ENCODE measurements around the gene ENOX1.

ENOX1 gene

DNA sequence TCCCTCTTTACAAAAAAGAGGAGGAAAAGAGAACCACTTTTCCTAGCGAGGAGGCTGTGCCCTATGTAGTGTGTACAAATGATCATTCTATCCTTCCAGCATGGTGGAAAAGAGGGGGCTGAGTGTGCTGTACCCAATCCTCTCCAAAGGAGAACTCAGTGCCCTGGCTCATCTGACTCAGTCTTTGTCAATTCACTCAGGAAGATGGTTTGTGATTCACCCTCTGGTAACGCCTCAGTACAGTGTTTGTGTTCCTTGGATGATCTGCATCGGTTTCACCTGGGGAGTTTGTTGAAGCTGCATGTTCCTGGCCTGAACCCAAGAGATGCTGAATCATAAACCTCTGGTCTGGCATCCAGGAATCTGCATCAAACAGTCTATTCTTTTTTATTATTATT is 18.3 kb upstream of the ENOX1 start:
- no peak for TF ChIP-seq RARB (CRISPR knock-in tag; IDR thresholded peaks at IDR 0.05)
- TF ChIP-seq, protein P1, sequence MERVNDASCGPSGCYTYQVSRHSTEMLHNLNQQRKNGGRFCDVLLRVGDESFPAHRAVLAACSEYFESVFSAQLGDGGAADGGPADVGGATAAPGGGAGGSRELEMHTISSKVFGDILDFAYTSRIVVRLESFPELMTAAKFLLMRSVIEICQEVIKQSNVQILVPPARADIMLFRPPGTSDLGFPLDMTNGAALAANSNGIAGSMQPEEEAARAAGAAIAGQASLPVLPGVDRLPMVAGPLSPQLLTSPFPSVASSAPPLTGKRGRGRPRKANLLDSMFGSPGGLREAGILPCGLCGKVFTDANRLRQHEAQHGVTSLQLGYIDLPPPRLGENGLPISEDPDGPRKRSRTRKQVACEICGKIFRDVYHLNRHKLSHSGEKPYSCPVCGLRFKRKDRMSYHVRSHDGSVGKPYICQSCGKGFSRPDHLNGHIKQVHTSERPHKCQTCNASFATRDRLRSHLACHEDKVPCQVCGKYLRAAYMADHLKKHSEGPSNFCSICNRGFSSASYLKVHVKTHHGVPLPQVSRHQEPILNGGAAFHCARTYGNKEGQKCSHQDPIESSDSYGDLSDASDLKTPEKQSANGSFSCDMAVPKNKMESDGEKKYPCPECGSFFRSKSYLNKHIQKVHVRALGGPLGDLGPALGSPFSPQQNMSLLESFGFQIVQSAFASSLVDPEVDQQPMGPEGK (CRISPR knock-in tag; IDR thresholded peaks at IDR 0.05; ENCODE audit: borderline replicate concordance), result no peak
- peak; percentile 94 for ATAC-seq

DNA sequence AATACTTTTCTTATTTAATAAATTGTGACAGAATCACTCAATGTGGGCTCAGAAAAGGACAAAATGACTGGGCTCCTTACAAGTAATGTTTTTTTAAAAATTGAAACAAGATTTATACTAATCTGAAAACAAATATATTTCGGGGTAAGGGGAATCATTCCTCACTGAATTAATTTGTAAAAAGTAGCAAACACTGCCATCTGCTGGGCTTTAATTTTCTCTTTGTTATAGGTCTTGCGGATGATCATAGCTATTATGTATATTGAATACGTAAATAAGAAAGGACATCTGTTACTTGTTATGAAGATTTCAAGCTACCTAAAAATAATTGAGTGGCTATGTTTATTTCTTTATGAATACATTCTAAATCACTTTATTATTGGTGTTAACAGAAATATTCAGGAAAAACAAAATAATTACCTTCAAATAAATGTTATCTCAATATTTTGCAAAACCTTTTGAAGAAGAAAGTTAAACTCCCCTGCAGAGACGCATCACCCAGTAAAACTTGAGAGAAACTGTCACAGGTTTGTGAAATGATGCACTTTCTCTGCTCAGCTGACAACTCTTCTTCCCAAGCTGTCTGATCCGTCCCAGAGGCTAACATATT is 17.8 kb upstream of the ENOX1 start:
- no peak for TF ChIP-seq OSR1 (CRISPR knock-in tag; IDR thresholded peaks at IDR 0.05)
- TF ChIP-seq, protein P2, sequence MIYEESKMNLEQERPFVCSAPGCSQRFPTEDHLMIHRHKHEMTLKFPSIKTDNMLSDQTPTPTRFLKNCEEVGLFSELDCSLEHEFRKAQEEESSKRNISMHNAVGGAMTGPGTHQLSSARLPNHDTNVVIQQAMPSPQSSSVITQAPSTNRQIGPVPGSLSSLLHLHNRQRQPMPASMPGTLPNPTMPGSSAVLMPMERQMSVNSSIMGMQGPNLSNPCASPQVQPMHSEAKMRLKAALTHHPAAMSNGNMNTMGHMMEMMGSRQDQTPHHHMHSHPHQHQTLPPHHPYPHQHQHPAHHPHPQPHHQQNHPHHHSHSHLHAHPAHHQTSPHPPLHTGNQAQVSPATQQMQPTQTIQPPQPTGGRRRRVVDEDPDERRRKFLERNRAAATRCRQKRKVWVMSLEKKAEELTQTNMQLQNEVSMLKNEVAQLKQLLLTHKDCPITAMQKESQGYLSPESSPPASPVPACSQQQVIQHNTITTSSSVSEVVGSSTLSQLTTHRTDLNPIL (CRISPR knock-in tag; IDR thresholded peaks at IDR 0.05; ENCODE audit: low read depth), result no peak
- no peak for TF ChIP-seq ZNF8 (CRISPR knock-in tag; IDR thresholded peaks at IDR 0.05)
- TF ChIP-seq ZC3H10 (CRISPR knock-in tag; IDR thresholded peaks at IDR 0.05), result no peak
- TF ChIP-seq PPARA (CRISPR knock-in tag; IDR thresholded peaks at IDR 0.05; ENCODE audit: borderline replicate concordance), result no peak
- peak; percentile 87 for ATAC-seq

DNA sequence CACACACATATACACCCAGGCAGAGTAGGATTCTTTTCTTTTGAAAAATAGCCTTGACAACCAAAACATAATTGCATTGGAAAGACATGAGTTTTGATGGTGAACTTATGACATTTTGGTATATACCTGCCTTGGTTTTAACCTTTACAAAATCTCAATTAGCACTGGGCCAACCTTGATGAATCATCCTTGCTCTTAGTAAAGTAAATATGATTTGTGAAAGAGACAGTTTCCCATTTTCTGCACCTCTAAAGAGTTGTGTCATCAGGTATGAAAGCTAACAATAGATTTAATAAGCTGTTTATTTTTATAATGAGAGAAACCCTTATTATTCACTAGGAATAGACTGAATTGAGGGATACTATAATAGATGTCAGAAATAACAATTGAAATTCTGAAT is 15.7 kb upstream of the ENOX1 start:
- TF ChIP-seq ARNTL (CRISPR knock-in tag; IDR thresholded peaks at IDR 0.05; ENCODE audit: borderline replicate concordance, low read depth) (no peak), ZNF8 (CRISPR knock-in tag; IDR thresholded peaks at IDR 0.05) (no peak), ZC3H10 (CRISPR knock-in tag; IDR thresholded peaks at IDR 0.05) (no peak), OSR1 (CRISPR knock-in tag; IDR thresholded peaks at IDR 0.05) (no peak)
- TF ChIP-seq, protein P3, sequence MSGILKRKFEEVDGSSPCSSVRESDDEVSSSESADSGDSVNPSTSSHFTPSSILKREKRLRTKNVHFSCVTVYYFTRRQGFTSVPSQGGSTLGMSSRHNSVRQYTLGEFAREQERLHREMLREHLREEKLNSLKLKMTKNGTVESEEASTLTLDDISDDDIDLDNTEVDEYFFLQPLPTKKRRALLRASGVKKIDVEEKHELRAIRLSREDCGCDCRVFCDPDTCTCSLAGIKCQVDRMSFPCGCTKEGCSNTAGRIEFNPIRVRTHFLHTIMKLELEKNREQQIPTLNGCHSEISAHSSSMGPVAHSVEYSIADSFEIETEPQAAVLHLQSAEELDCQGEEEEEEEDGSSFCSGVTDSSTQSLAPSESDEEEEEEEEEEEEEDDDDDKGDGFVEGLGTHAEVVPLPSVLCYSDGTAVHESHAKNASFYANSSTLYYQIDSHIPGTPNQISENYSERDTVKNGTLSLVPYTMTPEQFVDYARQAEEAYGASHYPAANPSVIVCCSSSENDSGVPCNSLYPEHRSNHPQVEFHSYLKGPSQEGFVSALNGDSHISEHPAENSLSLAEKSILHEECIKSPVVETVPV (CRISPR knock-in tag; IDR thresholded peaks at IDR 0.05), result no peak
- ATAC-seq, result no peak

DNA sequence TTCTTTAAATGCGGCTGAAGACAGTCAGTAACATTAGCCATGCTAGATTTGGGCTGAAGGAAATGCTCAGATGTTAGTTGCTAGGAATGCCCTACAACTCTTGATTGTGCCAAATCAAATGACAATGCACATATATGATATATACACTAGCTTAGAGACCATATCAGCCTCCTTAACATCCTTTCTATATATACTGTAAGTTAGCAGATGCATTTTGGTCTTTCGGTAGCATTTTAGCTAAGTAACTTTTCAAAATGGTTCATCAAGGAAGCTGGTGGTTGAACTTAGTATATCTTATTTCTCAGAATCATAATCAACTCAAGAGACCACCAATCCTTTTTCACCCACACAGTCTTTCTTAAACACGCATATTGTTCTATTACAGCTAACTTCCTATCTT is 14.1 kb upstream of the ENOX1 start:
- ATAC-seq, result no peak
- no peak for TF ChIP-seq TOX (CRISPR knock-in tag; IDR thresholded peaks at IDR 0.05; ENCODE audit: borderline replicate concordance)
- TF ChIP-seq ZFP3 (CRISPR knock-in tag; IDR thresholded peaks at IDR 0.05), result no peak
- no peak for TF ChIP-seq ZNF70 (CRISPR knock-in tag; IDR thresholded peaks at IDR 0.05)
- TF ChIP-seq OSR1 (CRISPR knock-in tag; IDR thresholded peaks at IDR 0.05), result no peak
- no peak for TF ChIP-seq TCF4 (CRISPR knock-in tag; IDR thresholded peaks at IDR 0.05; ENCODE audit: borderline replicate concordance)
- TF ChIP-seq, protein P4, sequence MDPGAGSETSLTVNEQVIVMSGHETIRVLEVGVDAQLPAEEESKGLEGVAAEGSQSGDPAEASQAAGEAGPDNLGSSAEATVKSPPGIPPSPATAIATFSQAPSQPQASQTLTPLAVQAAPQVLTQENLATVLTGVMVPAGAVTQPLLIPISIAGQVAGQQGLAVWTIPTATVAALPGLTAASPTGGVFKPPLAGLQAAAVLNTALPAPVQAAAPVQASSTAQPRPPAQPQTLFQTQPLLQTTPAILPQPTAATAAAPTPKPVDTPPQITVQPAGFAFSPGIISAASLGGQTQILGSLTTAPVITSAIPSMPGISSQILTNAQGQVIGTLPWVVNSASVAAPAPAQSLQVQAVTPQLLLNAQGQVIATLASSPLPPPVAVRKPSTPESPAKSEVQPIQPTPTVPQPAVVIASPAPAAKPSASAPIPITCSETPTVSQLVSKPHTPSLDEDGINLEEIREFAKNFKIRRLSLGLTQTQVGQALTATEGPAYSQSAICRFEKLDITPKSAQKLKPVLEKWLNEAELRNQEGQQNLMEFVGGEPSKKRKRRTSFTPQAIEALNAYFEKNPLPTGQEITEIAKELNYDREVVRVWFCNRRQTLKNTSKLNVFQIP (CRISPR knock-in tag; IDR thresholded peaks at IDR 0.05; ENCODE audit: borderline replicate concordance, low read depth), result no peak
- TF ChIP-seq, protein P3 (CRISPR knock-in tag; IDR thresholded peaks at IDR 0.05), result no peak
- no peak for TF ChIP-seq ZC3H10 (CRISPR knock-in tag; IDR thresholded peaks at IDR 0.05)
- TF ChIP-seq PPARA (CRISPR knock-in tag; IDR thresholded peaks at IDR 0.05; ENCODE audit: borderline replicate concordance), result no peak
- TF ChIP-seq GLIS3 (CRISPR knock-in tag; IDR thresholded peaks at IDR 0.05), result no peak
- TF ChIP-seq BACH2 (CRISPR knock-in tag; IDR thresholded peaks at IDR 0.05; ENCODE audit: borderline replicate concordance), result no peak
- no peak for TF ChIP-seq ISL1 (CRISPR knock-in tag; IDR thresholded peaks at IDR 0.05)
- no peak for TF ChIP-seq ESRRG (CRISPR knock-in tag; IDR thresholded peaks at IDR 0.05)
- TF ChIP-seq, protein P1 (CRISPR knock-in tag; IDR thresholded peaks at IDR 0.05; ENCODE audit: borderline replicate concordance), result no peak
- no peak for TF ChIP-seq RARB (CRISPR knock-in tag; IDR thresholded peaks at IDR 0.05)
- TF ChIP-seq, protein P2 (CRISPR knock-in tag; IDR thresholded peaks at IDR 0.05; ENCODE audit: low read depth), result no peak
- no peak for TF ChIP-seq ZNF8 (CRISPR knock-in tag; IDR thresholded peaks at IDR 0.05)
- no peak for TF ChIP-seq ZNF565 (CRISPR knock-in tag; conservative IDR thresholded peaks at IDR 0.05; ENCODE audit: low read depth)
- no peak for TF ChIP-seq ZFP30 (CRISPR knock-in tag; IDR thresholded peaks at IDR 0.05)
